NCI-H146 treated with DMSO at 0.1 percent for 48 hours (cell line): ENCODE results near the gene CGB1.
"Not testable (repeated sequence)": the region's sequence is repeated elsewhere in the genome, so short reads cannot be mapped to it uniquely, and the experiment has no call there.

ENCODE experiments used
- DNase-seq: peaks from one replicate; lab custom pipeline; 2025; ENCODE audit not compliant: unreplicated experiment; lab: John Stamatoyannopoulos, UW

Gene CGB1

DNA sequence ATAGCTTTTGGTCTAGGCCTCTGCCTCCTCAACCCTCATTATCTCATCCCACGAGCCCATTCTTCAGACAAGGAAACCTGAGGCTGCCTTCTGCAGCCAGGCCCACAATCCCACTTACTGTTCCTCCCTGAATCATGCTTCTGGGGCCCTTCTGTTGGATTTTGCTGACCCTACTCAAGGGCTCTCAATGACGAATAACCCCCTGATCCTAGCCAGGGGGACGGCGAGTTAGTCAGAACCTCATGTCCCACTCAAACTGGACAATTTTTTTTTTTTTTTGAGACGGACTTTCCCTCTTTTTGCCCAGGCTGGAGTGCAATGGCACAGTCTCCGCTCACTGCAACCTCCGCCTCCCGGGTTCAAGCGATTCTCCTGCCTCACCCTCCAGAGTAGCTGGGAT lies 14.6 kb downstream of the CGB1 start:
- DNase-seq, result no peak

GRCh38 chr19:49020931-49021895 lies 15.5 kb downstream of the CGB1 start:
- no peak for DNase-seq

- no peak for DNase-seq
These were observed 16.4 kb downstream of the CGB1 start for GRCh38 chr19:49020342-49020741.

GRCh38 chr19:49019242-49019932 lies 17.3 kb downstream of the CGB1 start:
- DNase-seq, result peak; percentile 20

DNA sequence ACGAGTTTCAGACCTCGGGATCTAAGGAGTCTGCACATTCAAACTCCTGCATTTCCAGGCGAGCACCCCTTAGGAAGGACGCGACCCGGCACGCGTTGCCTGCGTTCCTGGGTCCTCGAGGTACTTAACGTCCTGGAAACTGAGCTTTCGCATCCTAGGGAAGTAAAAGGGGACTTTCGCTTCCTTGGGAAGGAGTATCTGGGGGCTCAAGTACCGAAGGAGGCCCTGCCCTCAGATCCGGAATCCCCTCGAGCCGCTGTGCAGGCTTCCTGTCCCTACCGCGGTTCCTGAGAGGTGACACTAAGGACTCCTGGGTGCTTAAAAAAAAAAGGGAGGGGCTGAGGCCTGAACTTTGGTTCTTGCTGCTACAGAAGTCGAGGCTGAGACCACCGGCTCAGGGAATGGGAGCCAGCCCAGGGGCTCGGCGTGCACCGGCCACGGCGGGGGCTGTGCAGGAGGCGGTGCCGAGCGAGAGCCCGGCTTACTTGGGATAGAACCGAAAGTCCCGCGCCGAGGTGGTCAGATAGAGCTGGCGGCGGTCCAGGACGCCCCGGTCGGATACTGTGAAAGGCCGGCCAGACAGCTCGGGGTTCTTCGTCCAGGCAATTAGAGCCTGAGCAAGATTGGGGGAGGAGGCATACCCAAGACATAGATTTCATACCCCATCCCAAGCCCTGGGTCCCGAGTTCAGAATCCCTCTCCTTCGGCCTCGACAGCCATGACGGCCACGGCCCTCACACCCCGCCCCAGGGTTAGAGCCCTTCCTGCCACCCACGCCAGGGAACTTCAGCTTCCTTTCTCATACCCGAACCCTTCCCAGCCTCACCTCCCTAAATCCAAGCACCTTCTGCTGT lies 18.1 kb downstream of the CGB1 start:
- DNase-seq, result not testable (repeated sequence)

- DNase-seq, result peak; percentile 46
These were observed 18.9 kb downstream of the CGB1 start for GRCh38 chr19:49017666-49018351.

GRCh38 chr19:49017041-49017665 lies 19.5 kb downstream of the CGB1 start, which contains the start of gene LHB:
Gene LHB (minus strand): TSS chr19:49017091. CDS start chr19:49017081, 10 bp downstream.
- DNase-seq, result no peak

DNA sequence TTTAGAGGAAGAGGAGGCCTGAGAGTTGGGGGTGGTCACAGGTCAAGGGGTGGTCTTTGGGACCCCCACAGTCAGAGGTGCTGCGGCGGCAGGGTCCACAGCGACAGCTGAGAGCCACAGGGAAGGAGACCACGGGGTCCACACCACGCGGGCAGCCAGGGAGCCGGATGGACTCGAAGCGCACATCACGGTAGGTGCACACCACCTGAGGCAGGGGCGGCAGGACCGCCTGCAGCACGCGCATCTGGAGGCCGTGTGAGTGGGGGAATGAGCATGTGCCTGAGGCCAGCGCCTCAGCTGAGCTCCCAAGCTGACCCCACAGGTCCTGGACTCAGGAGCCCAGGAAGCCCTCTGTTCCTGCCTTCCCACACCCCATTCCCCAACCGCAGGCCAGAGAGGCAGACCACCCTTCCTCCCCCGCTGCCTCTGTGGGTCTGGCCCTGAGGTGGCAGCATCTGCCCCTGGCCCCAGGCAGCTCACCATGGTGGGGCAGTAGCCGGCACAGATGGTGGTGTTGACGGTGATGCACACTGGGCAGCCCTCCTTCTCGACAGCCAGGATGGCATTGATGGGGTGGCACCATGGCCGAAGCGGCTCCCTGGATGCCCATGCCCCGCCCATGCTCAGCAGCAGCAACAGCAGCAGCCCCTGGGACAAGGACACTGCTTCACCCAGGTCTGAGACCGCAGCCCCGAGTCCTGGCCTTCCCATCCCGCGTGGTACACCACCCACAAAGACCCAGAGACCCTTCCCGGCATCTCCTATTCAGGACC lies 20.4 kb downstream of the CGB1 start:
- DNase-seq, result no peak

- no peak for DNase-seq
These were observed 21.8 kb downstream of the CGB1 start for GRCh38 chr19:49014870-49015255.

GRCh38 chr19:49014123-49014869 lies 22.4 kb downstream of the CGB1 start:
- no peak for DNase-seq

DNA sequence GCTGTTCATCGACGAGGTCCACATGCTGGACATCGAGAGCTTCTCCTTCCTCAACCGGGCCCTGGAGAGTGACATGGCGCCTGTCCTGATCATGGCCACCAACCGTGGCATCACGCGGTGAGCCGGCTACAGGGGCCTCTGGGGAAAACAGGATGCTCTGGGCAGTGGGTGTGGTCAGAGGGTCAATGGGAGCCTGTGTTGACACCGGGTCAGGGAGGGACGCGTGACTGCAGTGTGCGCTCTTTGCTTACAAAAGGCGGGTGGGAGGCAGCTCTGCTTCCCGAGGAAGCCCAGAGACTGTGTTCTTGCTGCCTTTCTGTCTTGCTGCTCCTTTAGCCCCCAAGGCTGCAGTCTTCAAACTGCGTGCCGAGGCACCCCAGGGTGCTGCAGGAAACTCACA lies 25.5 kb downstream of the CGB1 start:
- no peak for DNase-seq

DNA sequence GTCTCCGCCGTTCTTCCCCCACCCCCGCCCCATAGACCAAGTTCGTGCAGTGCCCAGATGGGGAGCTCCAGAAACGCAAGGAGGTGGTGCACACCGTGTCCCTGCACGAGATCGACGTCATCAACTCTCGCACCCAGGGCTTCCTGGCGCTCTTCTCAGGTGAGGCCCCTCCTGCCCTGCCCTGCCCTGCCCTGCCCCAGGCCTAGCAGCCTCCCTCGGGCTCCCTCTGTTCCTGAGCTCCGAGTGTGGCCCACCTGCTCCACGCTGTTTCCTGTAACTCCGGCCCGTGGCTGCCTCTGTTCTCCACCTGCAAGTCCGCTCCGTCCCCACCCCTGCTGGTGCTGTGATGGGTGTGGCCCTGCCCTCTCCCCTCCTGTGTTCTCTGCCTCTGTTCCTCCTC lies 26.2 kb downstream of the CGB1 start:
- DNase-seq, result no peak

- DNase-seq, result no peak
These were observed 26.9 kb downstream of the CGB1 start for GRCh38 chr19:49009828-49010227.

GRCh38 chr19:49006905-49007304 lies 29.8 kb downstream of the CGB1 start:
- no peak for DNase-seq

DNA sequence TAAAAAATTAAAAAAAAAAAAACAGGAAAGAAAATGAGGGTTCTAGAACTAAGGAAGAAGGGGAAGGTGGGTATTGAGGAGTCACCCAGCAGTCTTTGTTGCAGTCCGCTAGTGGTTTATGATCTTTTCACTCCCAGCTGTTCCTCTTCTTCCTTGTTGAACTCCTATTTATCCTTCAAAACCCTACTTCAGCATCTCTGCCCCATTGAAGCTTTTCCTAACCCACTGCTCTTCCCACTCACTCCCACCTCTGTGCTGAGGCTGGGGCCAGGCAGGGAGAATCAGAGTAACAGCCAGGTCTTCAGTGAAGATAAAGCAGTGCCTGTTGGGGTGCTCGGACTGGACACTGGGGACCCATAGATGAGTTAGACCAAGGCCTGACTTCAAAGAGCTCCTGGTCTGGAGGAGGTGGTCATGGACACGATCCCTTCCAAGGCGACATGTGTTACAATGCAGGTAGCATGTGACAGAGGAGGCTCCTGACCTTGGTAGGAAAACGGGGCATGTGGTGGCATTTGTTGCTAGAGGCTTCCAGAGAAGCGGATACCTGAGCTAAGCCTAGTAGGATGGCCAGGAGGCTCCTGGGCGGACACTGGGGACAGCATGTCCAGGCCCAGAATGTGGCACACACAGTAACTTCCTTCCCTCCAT lies 31.6 kb downstream of the CGB1 start:
- DNase-seq, result no peak

DNA sequence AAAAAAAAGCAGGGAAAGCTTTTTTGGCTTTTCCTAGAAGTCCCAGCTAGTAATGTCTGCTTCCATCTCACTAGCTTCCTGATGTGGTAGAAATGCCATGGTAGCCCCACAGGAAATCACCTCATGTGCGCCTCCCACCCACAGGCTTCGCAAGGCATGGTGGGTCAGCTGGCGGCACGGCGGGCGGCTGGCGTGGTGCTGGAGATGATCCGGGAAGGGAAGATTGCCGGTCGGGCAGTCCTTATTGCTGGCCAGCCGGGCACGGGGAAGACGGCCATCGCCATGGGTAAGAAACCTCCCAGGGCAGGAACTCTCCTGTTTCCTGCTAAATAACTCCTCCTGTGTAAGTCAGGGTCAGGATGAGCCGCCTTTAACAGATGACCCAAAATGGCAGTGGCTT lies 32.6 kb downstream of the CGB1 start:
- no peak for DNase-seq

DNA sequence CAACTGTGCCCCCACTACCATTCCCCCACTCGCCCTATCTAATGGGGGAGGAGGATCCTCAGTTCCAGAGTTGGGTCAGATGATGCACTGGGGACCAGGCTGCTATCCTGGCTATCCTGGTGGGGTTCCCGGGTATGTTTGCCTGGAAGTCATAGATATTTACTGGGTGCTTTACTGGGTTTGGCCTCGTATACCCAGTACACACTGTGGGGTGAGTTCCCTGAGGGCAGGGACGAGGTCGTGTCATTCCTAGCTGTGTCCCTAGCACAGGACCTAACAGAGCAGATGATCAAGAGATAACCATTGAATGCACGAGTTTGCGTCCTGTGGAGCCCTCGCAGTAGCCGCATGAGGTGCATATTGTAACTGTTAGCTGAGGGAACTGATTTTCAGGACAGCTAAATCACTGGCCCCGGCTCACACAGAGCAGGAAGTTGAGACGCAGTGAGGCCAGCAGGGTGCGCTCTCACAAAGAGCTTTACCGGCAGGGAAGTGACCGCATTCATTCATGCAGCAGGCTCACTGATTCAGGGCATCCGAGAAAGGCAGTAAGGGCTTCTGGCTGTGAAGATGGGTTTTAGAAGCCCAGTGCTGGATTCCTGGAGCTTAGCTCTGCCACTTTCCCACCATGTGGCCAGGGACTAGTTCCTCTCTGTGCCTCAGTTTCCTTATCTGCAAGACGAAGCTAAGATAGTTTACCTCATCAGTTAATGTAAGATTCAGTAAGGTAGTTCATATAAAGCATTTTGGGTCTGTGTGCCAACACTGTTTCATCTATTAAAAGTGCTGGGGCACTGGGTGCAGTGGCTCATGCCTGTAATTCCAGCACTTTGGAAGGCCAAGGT lies 37.0 kb downstream of the CGB1 start:
- no peak for DNase-seq
